B cell (primary cell): ENCODE results near the gene POLR2F. TPM values are rescaled to one million over a fixed set of nuclear protein-coding genes. Genes with fewer than 3 reads are reported as not detected.
A peak's percentile ranks its signal among the peaks of the same experiment; 100 is the strongest.

Source experiments
- ATAC-seq: fragments of 200-7000 bp; cut with Tn5 transposase; one replicate; pipeline ENCODE4 v1.10.0; 2021; ENCODE audit warnings: low read depth, mild to moderate bottlenecking, moderate number of reproducible peaks, moderate library complexity
- CTCF ChIA-PET: fragments of 350-600 bp; sonication (Branson Sonifier 250); formaldehyde crosslinking; loops from one replicate; lab custom pipeline; 2021; ENCODE audit warnings: antibody characterized with exemption, inconsistent platforms; lab: Charles Lee
- POLR2A ChIA-PET: fragments of 350-600 bp; sonication (Branson Sonifier 250); formaldehyde crosslinking; loops from one replicate; lab custom pipeline; 2021; ENCODE audit warnings: antibody characterized with exemption; lab: Charles Lee
- DNase-seq: peaks from one replicate; pipeline ENCODE4 v3.0.0; 2013
- H2AFZ ChIP-seq: 2 replicates; pipeline ENCODE4 v1.6.1; 2012; ENCODE audit warnings: mild to moderate bottlenecking, low read depth, low read length; ENCODE audit not compliant: insufficient read depth, poor library complexity, severe bottlenecking
- H3K27ac ChIP-seq, 2 donors: 1 replicate in 1 of 2; 2 replicates in 1 of 2; pipeline ENCODE4 v1.5.1; 2012 to 2013; ENCODE audit warnings: low read length in 2 of 2, mild to moderate bottlenecking in 2 of 2, moderate library complexity in 1 of 2
- H3K27me3 ChIP-seq, 4 experiments: fragments of 200-600 bp in 1 of 4; sonication (generic) in 1 of 4; replicated peaks in 1 of 4; 1 replicate in 2 of 4; 2 replicates in 2 of 4; pipeline versions ENCODE4 v1.6.1 to v1.7.0; 2013 to 2016; ENCODE audit warnings: low read length in 3 of 4, mild to moderate bottlenecking in 2 of 4, mixed read lengths in 1 of 4, moderate library complexity in 1 of 4; ENCODE audit not compliant: insufficient read depth in 4 of 4, control insufficient read depth in 3 of 4; ENCODE audit errors: control extremely low read depth in 1 of 4
- H3K36me3 ChIP-seq, 2 experiments: replicated peaks in 1 of 2; 1 replicate in 1 of 2; 2 replicates in 1 of 2; pipeline versions ENCODE4 v1.6.1 to v1.7.1; 2013; ENCODE audit warnings: low read length in 1 of 2; ENCODE audit not compliant: insufficient read depth in 2 of 2, control insufficient read depth in 1 of 2; ENCODE audit errors: control extremely low read depth in 1 of 2, extremely low read depth in 1 of 2
- H3K4me1 ChIP-seq, 2 donors: fragments of 200-600 bp in 1 of 2; sonication (generic) in 1 of 2; 1 replicate in 1 of 2; 2 replicates in 1 of 2; pipeline versions ENCODE4 v1.5.1 to v1.6.1; 2013 to 2017; ENCODE audit warnings: low read length in 2 of 2; ENCODE audit not compliant: control insufficient read depth in 2 of 2, insufficient read depth in 2 of 2
- H3K4me2 ChIP-seq: replicated peaks from 2 replicates; pipeline ENCODE3; 2012; ENCODE audit warnings: mild to moderate bottlenecking, low read depth, low read length; ENCODE audit not compliant: poor library complexity, severe bottlenecking
- H3K4me3 ChIP-seq, 5 experiments: fragments of 200-600 bp in 1 of 5; sonication (generic) in 1 of 5; 1 replicate in 3 of 5; 2 replicates in 2 of 5; pipeline versions ENCODE4 v1.5.1 to v1.7.0; 2011 to 2016; ENCODE audit warnings: low read length in 4 of 5, mild to moderate bottlenecking in 4 of 5, low read depth in 2 of 5, control low read depth in 1 of 5, moderate library complexity in 1 of 5; ENCODE audit not compliant: insufficient read depth in 1 of 5; ENCODE audit errors: control extremely low read depth in 1 of 5, extremely low read depth in 1 of 5
- H3K79me2 ChIP-seq: fragments of 200-600 bp; sonication (generic); one replicate; pipeline ENCODE4 v1.6.0; 2016; ENCODE audit warnings: low read length; ENCODE audit not compliant: control insufficient read depth, insufficient read depth
- H3K9ac ChIP-seq: fragments of 200-600 bp; sonication (generic); 2 replicates; pipeline ENCODE4 v1.6.1; 2017; ENCODE audit warnings: mild to moderate bottlenecking, low read length, moderate library complexity
- H3K9me3 ChIP-seq, 3 donors: one replicate each; pipeline versions ENCODE4 v1.6.1 to v1.7.1; 2013; ENCODE audit warnings: low read length in 2 of 3; ENCODE audit not compliant: control insufficient read depth in 2 of 3, insufficient read depth in 1 of 3; ENCODE audit errors: control extremely low read depth in 1 of 3
- H4K20me1 ChIP-seq: 2 replicates; pipeline ENCODE4 v1.6.0; 2012; ENCODE audit warnings: mild to moderate bottlenecking, low read length; ENCODE audit not compliant: insufficient read depth, control insufficient read depth, poor library complexity, severe bottlenecking
- H3K27ac Mint-ChIP-seq: one replicate; pipeline ENCODE4 v1.8.0; 2021; ENCODE audit warnings: mixed read lengths
- H3K27me3 Mint-ChIP-seq: one replicate; pipeline ENCODE4 v1.8.0; 2021; ENCODE audit warnings: mixed read lengths
- H3K4me1 Mint-ChIP-seq: one replicate; pipeline ENCODE4 v1.8.0; 2021; ENCODE audit warnings: mixed read lengths
- H3K4me3 Mint-ChIP-seq: one replicate; pipeline ENCODE4 v1.8.0; 2021; ENCODE audit warnings: mixed read lengths
- H3K9me3 Mint-ChIP-seq: one replicate; pipeline ENCODE4 v1.8.0; 2022; ENCODE audit warnings: mixed read lengths; ENCODE audit not compliant: insufficient read depth
- CTCF ChIP-seq: fragments of 200-600 bp; IDR thresholded peaks from one replicate; pipeline ENCODE4 v1.8.0; 2022; ENCODE audit warnings: antibody characterized with exemption, mild to moderate bottlenecking
- EZH2 ChIP-seq: IDR thresholded peaks from 2 replicates; pipeline ENCODE4 v1.6.1; 2012; ENCODE audit warnings: borderline replicate concordance, low read depth, mild to moderate bottlenecking, moderate library complexity, low read length; ENCODE audit not compliant: insufficient read depth, poor library complexity, severe bottlenecking
- WGBS: methylation state at CpG from one replicate; pipeline ENCODE4 v1.1.5; 2013; ENCODE audit warnings: missing lambda C conversion rate; ENCODE audit not compliant: insufficient coverage; 5-methylcytosine and 5-hydroxymethylcytosine counted together
- intact Hi-C: fragments of 100-400 bp; cut with micrococcal nuclease; formaldehyde crosslinking; loops from one replicate; pipeline ENCODE4 v1.10.0; 2022
- polyA plus RNA-seq: library from polyadenylated mRNA; depleted of rRNA; stranded (reverse); fragments of >200 nt; gene quantifications from 2 replicates; pipeline ENCODE4 v1.2.3, GENCODE V29; 2012
- total RNA-seq, 2 donors: library from RNA; stranded (reverse); fragments of 120-200 nt in 1 of 2; gene quantifications; 1 replicate in 1 of 2; 2 replicates in 1 of 2; pipeline versions ENCODE4 v1.2.3 to v1.2.4, GENCODE V29; 2013 to 2022

The POLR2F gene
- total and polyA plus RNA-seq, 2 donors (not counting 1 experiment from before 2014, with no cell fraction given), result 41.8 to 49.6 TPM

GRCh38 chr22:37916311-37916710, 37.2 kb upstream of the POLR2F start:
- Mint-ChIP-seq H3K9me3 (no peaks in the 10 kb centered on the region), H3K4me1 (peaks cover 9% of the 10 kb centered on the region), H3K4me3 (no peak overlapping the region), H3K27ac (no peak overlapping the region), H3K27me3 (no peaks in the 10 kb centered on the region)
- H3K4me1 ChIP-seq, result peaks cover 6 to 19% of the 10 kb centered on the region in 2 donors
- H3K9ac ChIP-seq, result no peak overlapping the region
- DNase-seq (no peak), ATAC-seq (no peak)
- WGBS, result 93% methylated on average over 3 of the region's 5 CpGs
- no peaks in the 10 kb centered on the region for H3K27me3 ChIP-seq
- POLR2A ChIA-PET, result no interaction called here
- no peak for TF ChIP-seq EZH2
- TF ChIP-seq CTCF, result no peak
- H3K9me3 ChIP-seq, result no peaks in the 10 kb centered on the region
- intact Hi-C loops, result no loop called here
- H3K27ac ChIP-seq, result no peak overlapping the region
- H3K79me2 ChIP-seq, result no peaks in the 10 kb centered on the region
- H3K4me3 ChIP-seq, result no peak overlapping the region
- H2AFZ ChIP-seq, result no peak overlapping the region
- H4K20me1 ChIP-seq, result no peaks in the 10 kb centered on the region
- peaks cover 0 to 26% of the 10 kb centered on the region in 2 experiments for H3K36me3 ChIP-seq
- H3K4me2 ChIP-seq, result no peak overlapping the region
- CTCF ChIA-PET, result interaction anchor here (1.5 kb wide), 1 partner anchor 49 kb away, joined by 3 read pairs; no protein-coding TSS in a partner anchor

- ATAC-seq, result no peak
- peaks cover 9% of the 10 kb centered on the region for H3K4me1 Mint-ChIP-seq
- CTCF ChIA-PET, result interaction anchor here (1.5 kb wide), 1 partner anchor 48 kb away, joined by 3 read pairs; no protein-coding TSS in a partner anchor
- no peaks in the 10 kb centered on the region for H3K79me2 ChIP-seq
- H3K27me3 Mint-ChIP-seq, result no peaks in the 10 kb centered on the region
- H3K9ac ChIP-seq, result no peak overlapping the region
- H3K4me1 ChIP-seq, result peaks cover 6 to 19% of the 10 kb centered on the region in 2 donors
- H3K4me3 Mint-ChIP-seq, result no peak overlapping the region
- no peak for TF ChIP-seq CTCF
- no peak for TF ChIP-seq EZH2
- intact Hi-C loops, result no loop called here
- DNase-seq, result no peak
- peaks cover 0 to 26% of the 10 kb centered on the region in 2 experiments for H3K36me3 ChIP-seq
- H3K4me3 ChIP-seq, result no peak overlapping the region
- no peaks in the 10 kb centered on the region for H3K9me3 ChIP-seq
- no peaks in the 10 kb centered on the region for H3K9me3 Mint-ChIP-seq
- H3K4me2 ChIP-seq, result no peak overlapping the region
- POLR2A ChIA-PET, result no interaction called here
- 100% methylated on average over 1 of the region's 4 CpGs for WGBS
- peak overlapping the region in 1 of 2 donors; percentile 15 for H3K27ac ChIP-seq
- H2AFZ ChIP-seq, result no peak overlapping the region
- no peaks in the 10 kb centered on the region for H4K20me1 ChIP-seq
- H3K27me3 ChIP-seq, result no peaks in the 10 kb centered on the region
- H3K27ac Mint-ChIP-seq, result peak overlapping the region; percentile 17
Measured at GRCh38 chr22:37917874-37918548, 35.5 kb upstream of the POLR2F start.
